Subcutaneous abdominal adipose tissue (tissue), 5 donors: ENCODE results near the gene RNF141.

Experiments
- H3K27ac ChIP-seq: one replicate; pipeline ENCODE4 v1.7.0; 2013; ENCODE audit warnings: low read depth, mild to moderate bottlenecking, inconsistent platforms, low read length, moderate library complexity
- H3K27me3 ChIP-seq, 5 donors: one replicate each; pipeline ENCODE4 v1.7.0; 2013; ENCODE audit warnings: low read length in 5 of 5, inconsistent platforms in 1 of 5; ENCODE audit not compliant: control insufficient read depth in 5 of 5, insufficient read depth in 4 of 5
- H3K36me3 ChIP-seq, 5 donors: one replicate each; pipeline ENCODE4 v1.7.0; 2013; ENCODE audit warnings: low read length in 5 of 5; ENCODE audit not compliant: control insufficient read depth in 5 of 5, insufficient read depth in 5 of 5
- H3K4me1 ChIP-seq, 5 donors: one replicate each; pipeline ENCODE4 v1.7.0; 2013; ENCODE audit warnings: low read length in 5 of 5, mild to moderate bottlenecking in 3 of 5, moderate library complexity in 1 of 5; ENCODE audit not compliant: control insufficient read depth in 5 of 5, insufficient read depth in 5 of 5
- H3K4me3 ChIP-seq, 5 donors: one replicate each; pipeline ENCODE4 v1.7.0; 2013; ENCODE audit warnings: low read length in 5 of 5, low read depth in 1 of 5
- H3K9ac ChIP-seq, 5 donors: one replicate each; pipeline ENCODE4 v1.7.0; 2013; ENCODE audit warnings: low read length in 5 of 5, mild to moderate bottlenecking in 4 of 5, moderate library complexity in 3 of 5
- H3K9me3 ChIP-seq, 5 donors: one replicate each; pipeline ENCODE4 v1.7.0; 2013; ENCODE audit warnings: low read length in 5 of 5; ENCODE audit not compliant: control insufficient read depth in 5 of 5
- donor health status: healthy.
- donor health status: healthy.
- donor health status: healthy.
- donor health status: healthy.
- donor health status: healthy.

The RNF141 gene

GRCh38 chr11:10564030-10564429 is 23.0 kb upstream of the RNF141 start:
- Histone ChIP-seq H3K27me3 (no peaks in the 10 kb centered on the region), H3K36me3 (peaks cover 0 to 28% (median 2%) of the 10 kb centered on the region in 5 donors), H3K4me1 (peaks cover 0 to 17% (median 4%) of the 10 kb centered on the region in 5 donors), H3K9me3 (no peaks in the 10 kb centered on the region), H3K9ac (peak overlapping the region in 1 of 5 donors; percentile 11), H3K27ac (no peak overlapping the region), H3K4me3 (peak overlapping the region in 4 of 5 donors; percentile 23 to 45 (median 26))

- no peak overlapping the region for H3K4me3 ChIP-seq
- H3K9ac ChIP-seq = no peak overlapping the region
- H3K9me3 ChIP-seq = no peaks in the 10 kb centered on the region
- no peaks in the 10 kb centered on the region for H3K27me3 ChIP-seq
- no peak overlapping the region for H3K27ac ChIP-seq
- H3K4me1 ChIP-seq = peaks cover 0 to 14% (median 4%) of the 10 kb centered on the region in 5 donors
- peaks cover 0 to 35% (median 2%) of the 10 kb centered on the region in 5 donors for H3K36me3 ChIP-seq
Observed at GRCh38 chr11:10561947-10562346, 21.0 kb upstream of the RNF141 start.

GRCh38 chr11:10561043-10561818 is 20.2 kb upstream of the RNF141 start:
- Histone ChIP-seq H3K27ac (no peak overlapping the region), H3K36me3 (peaks cover 0 to 35% (median 2%) of the 10 kb centered on the region in 5 donors), H3K4me3 (no peak overlapping the region), H3K27me3 (no peaks in the 10 kb centered on the region), H3K9ac (no peak overlapping the region), H3K9me3 (no peaks in the 10 kb centered on the region), H3K4me1 (peaks cover 0 to 14% (median 4%) of the 10 kb centered on the region in 5 donors)

DNA sequence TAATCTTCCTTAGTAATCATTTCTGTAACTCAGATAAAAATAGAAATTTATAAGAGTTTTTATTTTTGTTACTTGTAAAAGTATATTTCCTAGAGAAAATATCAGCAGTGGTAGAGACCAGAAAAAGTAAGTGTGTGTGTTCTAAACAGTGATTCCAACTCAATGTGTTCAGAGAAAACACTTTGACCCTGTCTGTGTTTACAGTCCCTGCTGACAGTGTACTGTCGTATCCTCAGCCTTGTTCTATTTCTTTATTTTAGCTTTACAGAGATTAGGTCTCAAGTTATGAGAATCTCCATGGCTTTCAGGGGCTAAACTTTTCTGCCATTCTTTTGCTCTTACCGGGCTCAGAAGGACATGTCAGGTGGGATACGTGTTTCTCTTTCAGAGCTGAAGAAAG is 17.3 kb upstream of the RNF141 start:
- H3K27me3 ChIP-seq = no peaks in the 10 kb centered on the region
- no peak overlapping the region for H3K4me3 ChIP-seq
- no peak overlapping the region for H3K27ac ChIP-seq
- H3K36me3 ChIP-seq = peaks cover 0 to 23% (median 0%) of the 10 kb centered on the region in 5 donors
- H3K9ac ChIP-seq = no peak overlapping the region
- peaks cover 0 to 3% (median 0%) of the 10 kb centered on the region in 5 donors for H3K4me1 ChIP-seq
- H3K9me3 ChIP-seq = no peaks in the 10 kb centered on the region

- H3K4me3 ChIP-seq = no peak overlapping the region
- H3K27ac ChIP-seq = no peak overlapping the region
- no peak overlapping the region for H3K9ac ChIP-seq
- peaks cover 0 to 22% (median 0%) of the 10 kb centered on the region in 5 donors for H3K36me3 ChIP-seq
- no peaks in the 10 kb centered on the region for H3K27me3 ChIP-seq
- peaks cover 0 to 3% (median 0%) of the 10 kb centered on the region in 5 donors for H3K4me1 ChIP-seq
- peaks cover 0 to 6% (median 5%) of the 10 kb centered on the region in 5 donors for H3K9me3 ChIP-seq
Observed at GRCh38 chr11:10556590-10556989, 15.6 kb upstream of the RNF141 start.

- peaks cover 0 to 7% (median 5%) of the 10 kb centered on the region in 5 donors for H3K9me3 ChIP-seq
- H3K4me3 ChIP-seq = no peak overlapping the region
- no peaks in the 10 kb centered on the region for H3K4me1 ChIP-seq
- no peak overlapping the region for H3K27ac ChIP-seq
- no peaks in the 10 kb centered on the region for H3K27me3 ChIP-seq
- H3K36me3 ChIP-seq = no peaks in the 10 kb centered on the region
- no peak overlapping the region for H3K9ac ChIP-seq
Observed at GRCh38 chr11:10551845-10552352, 10.9 kb upstream of the RNF141 start.

GRCh38 chr11:10551290-10551592 is 10.3 kb upstream of the RNF141 start:
- H3K4me1 ChIP-seq = no peaks in the 10 kb centered on the region
- H3K27me3 ChIP-seq = no peaks in the 10 kb centered on the region
- H3K27ac ChIP-seq = no peak overlapping the region
- H3K9ac ChIP-seq = no peak overlapping the region
- H3K9me3 ChIP-seq = peaks cover 0 to 7% (median 5%) of the 10 kb centered on the region in 5 donors
- no peak overlapping the region for H3K4me3 ChIP-seq
- no peaks in the 10 kb centered on the region for H3K36me3 ChIP-seq

DNA sequence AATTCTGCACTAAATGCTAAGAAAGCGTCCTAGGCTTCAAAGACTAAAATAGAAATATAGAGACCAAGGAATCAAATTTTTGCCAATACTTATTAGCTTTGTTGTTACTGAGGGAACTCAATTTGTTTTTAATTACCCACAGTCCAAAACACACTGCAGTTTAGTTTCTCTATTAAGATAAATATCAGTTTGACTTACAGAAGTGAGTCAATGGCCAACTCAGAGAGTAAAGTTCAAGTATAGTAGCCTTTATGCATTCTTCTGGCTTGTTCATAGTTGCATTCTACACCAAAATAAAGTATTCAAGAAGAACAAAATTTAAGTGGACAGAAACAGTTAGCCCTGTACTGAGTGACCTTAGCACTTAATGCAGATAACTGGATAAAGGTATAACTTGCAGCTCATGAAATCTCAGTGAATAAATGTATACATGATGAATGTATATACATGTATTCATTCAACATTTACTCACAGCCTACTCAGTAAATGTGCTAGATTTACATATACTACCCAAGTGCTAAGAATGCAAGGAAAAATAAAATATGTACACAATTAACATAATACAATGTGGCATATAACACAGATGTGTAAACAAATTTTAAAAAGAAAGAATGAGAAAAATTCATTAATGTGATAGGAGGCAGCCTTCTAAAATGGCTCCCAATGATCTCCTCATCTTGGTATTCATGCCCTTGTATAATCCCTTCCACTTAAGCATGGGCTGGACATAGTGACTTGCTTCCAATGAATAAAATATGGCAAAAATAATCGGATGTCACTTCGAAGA is 9.7 kb upstream of the RNF141 start:
- Histone ChIP-seq H3K9ac (no peak overlapping the region), H3K4me1 (no peaks in the 10 kb centered on the region), H3K36me3 (no peaks in the 10 kb centered on the region), H3K27ac (no peak overlapping the region), H3K9me3 (peaks cover 0 to 7% (median 5%) of the 10 kb centered on the region in 5 donors), H3K27me3 (no peaks in the 10 kb centered on the region), H3K4me3 (no peak overlapping the region)

- Histone ChIP-seq H3K27me3 (no peaks in the 10 kb centered on the region), H3K4me3 (no peak overlapping the region), H3K27ac (no peak overlapping the region)
Observed at GRCh38 chr11:10544491-10545465, 3.8 kb upstream of the RNF141 start.

More at GRCh38 chr11:10544491-10545465, 3.8 kb upstream of the RNF141 start:
- Histone ChIP-seq H3K9me3 (no peaks in the 10 kb centered on the region), H3K9ac (no peak overlapping the region), H3K36me3 (no peaks in the 10 kb centered on the region), H3K4me1 (peaks cover 0 to 14% (median 11%) of the 10 kb centered on the region in 5 donors)
